ENCODE results near the gene CNOT6L. TPM values are rescaled to one million over a fixed set of nuclear protein-coding genes. Genes with fewer than 3 reads are reported as not detected.

CNOT6L gene
- total and polyA plus RNA-seq, 4 donors, result 4.4 to 17.7 (median 10.5) TPM

DNA sequence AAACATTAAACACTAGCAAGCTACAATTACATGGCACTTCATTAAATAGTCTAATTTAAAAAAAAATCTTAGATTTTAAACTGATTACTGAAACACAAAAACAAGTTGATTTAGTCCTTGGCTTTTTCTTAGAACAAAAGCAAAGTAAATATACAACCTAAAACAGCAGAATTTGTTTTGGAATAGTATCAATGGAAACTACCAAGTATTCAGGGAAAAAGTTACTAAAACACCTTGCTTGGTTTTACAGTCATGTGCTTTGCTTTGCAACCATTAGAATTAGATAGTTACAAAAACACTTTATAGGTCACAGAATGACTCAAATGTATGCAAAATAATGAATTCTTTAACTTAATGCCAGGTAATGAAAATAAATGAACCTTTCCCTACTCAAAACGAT is 105.3 kb downstream of the CNOT6L start (continued):
- no peak for TF ChIP-seq JUND (IDR thresholded peaks at IDR 0.05)
- TF ChIP-seq, protein P1, sequence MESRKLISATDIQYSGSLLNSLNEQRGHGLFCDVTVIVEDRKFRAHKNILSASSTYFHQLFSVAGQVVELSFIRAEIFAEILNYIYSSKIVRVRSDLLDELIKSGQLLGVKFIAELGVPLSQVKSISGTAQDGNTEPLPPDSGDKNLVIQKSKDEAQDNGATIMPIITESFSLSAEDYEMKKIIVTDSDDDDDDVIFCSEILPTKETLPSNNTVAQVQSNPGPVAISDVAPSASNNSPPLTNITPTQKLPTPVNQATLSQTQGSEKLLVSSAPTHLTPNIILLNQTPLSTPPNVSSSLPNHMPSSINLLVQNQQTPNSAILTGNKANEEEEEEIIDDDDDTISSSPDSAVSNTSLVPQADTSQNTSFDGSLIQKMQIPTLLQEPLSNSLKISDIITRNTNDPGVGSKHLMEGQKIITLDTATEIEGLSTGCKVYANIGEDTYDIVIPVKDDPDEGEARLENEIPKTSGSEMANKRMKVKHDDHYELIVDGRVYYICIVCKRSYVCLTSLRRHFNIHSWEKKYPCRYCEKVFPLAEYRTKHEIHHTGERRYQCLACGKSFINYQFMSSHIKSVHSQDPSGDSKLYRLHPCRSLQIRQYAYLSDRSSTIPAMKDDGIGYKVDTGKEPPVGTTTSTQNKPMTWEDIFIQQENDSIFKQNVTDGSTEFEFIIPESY (IDR thresholded peaks at IDR 0.05), result no peak

DNA sequence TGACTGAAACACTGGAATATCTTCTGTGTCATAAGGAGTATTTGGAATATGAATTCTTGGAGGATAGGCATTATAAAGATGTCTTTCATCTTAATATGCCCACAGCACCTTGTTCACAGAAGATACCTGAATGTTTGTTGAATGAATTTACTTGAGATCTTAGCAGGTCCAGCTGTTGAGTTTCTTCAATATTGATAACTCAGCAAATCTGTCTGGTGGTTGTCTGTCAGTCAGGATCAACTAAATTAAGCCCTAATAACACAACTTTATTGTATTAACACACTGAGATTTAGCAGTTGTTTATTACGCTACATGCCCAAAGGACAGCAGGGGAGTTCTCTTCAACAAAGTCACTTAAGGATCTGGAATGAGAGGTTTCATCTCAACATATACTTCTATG is 106.5 kb downstream of the CNOT6L start:
- WGBS, result 99% methylated on average over 1 of the region's 1 CpG
- Histone ChIP-seq H3K4me1 (ENCODE audit: control insufficient read depth in 4 of 4, insufficient read depth in 4 of 4, low read length in 3 of 4) (peaks cover 0 to 8% (median 0%) of the 10 kb centered on the region in 4 donors), H3K4me3 (ENCODE audit: low read depth in 1 of 3, low read length in 3 of 3) (no peak overlapping the region), H3K36me3 (ENCODE audit: control insufficient read depth in 4 of 4, insufficient read depth in 3 of 4, low read depth in 1 of 4, low read length in 3 of 4) (peaks cover 0 to 2% (median 1%) of the 10 kb centered on the region in 4 donors), H3K9me3 (ENCODE audit: control insufficient read depth in 4 of 4, low read length in 3 of 4) (no peaks in the 10 kb centered on the region), H3K27ac (ENCODE audit: low read depth in 1 of 2, low read length in 2 of 2) (no peak overlapping the region), H3K9ac (ENCODE audit: low read depth in 1 of 2, low read length in 2 of 2) (no peak overlapping the region), H3K27me3 (ENCODE audit: control insufficient read depth in 4 of 4, insufficient read depth in 4 of 4, low read length in 3 of 4) (no peaks in the 10 kb centered on the region)
- no peak for DNase-seq (ENCODE audit: low spot score)
- no peak for TF ChIP-seq JUND (IDR thresholded peaks at IDR 0.05)

- Histone ChIP-seq H3K9ac (ENCODE audit: low read depth in 1 of 2, low read length in 2 of 2) (no peak overlapping the region), H3K9me3 (ENCODE audit: control insufficient read depth in 4 of 4, low read length in 3 of 4) (no peaks in the 10 kb centered on the region), H3K27ac (ENCODE audit: low read depth in 1 of 2, low read length in 2 of 2) (no peak overlapping the region), H3K4me3 (ENCODE audit: low read depth in 1 of 3, low read length in 3 of 3) (no peak overlapping the region), H3K27me3 (ENCODE audit: control insufficient read depth in 4 of 4, insufficient read depth in 4 of 4, low read length in 3 of 4) (no peaks in the 10 kb centered on the region), H3K36me3 (ENCODE audit: control insufficient read depth in 4 of 4, insufficient read depth in 3 of 4, low read depth in 1 of 4, low read length in 3 of 4) (no peaks in the 10 kb centered on the region), H3K4me1 (ENCODE audit: control insufficient read depth in 4 of 4, insufficient read depth in 4 of 4, low read length in 3 of 4) (peaks cover 0 to 8% (median 0%) of the 10 kb centered on the region in 4 donors)
- 89% methylated on average over 1 of the region's 1 CpG for WGBS
- DNase-seq (ENCODE audit: low spot score), result no peak
- no peak for TF ChIP-seq SP1 (IDR thresholded peaks at IDR 0.05)
- no peak for TF ChIP-seq RAD21 (IDR thresholded peaks at IDR 0.05)
- TF ChIP-seq, protein P1 (IDR thresholded peaks at IDR 0.05), result no peak
- TF ChIP-seq HNF4G (IDR thresholded peaks at IDR 0.05), result no peak
- no peak for TF ChIP-seq NR2F2 (IDR thresholded peaks at IDR 0.05)
- no peak for TF ChIP-seq RXRA (IDR thresholded peaks at IDR 0.05)
- TF ChIP-seq, protein P2, sequence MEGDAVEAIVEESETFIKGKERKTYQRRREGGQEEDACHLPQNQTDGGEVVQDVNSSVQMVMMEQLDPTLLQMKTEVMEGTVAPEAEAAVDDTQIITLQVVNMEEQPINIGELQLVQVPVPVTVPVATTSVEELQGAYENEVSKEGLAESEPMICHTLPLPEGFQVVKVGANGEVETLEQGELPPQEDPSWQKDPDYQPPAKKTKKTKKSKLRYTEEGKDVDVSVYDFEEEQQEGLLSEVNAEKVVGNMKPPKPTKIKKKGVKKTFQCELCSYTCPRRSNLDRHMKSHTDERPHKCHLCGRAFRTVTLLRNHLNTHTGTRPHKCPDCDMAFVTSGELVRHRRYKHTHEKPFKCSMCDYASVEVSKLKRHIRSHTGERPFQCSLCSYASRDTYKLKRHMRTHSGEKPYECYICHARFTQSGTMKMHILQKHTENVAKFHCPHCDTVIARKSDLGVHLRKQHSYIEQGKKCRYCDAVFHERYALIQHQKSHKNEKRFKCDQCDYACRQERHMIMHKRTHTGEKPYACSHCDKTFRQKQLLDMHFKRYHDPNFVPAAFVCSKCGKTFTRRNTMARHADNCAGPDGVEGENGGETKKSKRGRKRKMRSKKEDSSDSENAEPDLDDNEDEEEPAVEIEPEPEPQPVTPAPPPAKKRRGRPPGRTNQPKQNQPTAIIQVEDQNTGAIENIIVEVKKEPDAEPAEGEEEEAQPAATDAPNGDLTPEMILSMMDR (IDR thresholded peaks at IDR 0.05; ENCODE audit: low read depth, low read length, missing input control), result no peak
- TF ChIP-seq MAX (IDR thresholded peaks at IDR 0.05), result no peak
- no peak for TF ChIP-seq FOXA1 (IDR thresholded peaks at IDR 0.05)
- no peak for TF ChIP-seq HNF4A (conservative IDR thresholded peaks at IDR 0.05)
- TF ChIP-seq TAF1 (conservative IDR thresholded peaks at IDR 0.05), result no peak
- TF ChIP-seq JUND (IDR thresholded peaks at IDR 0.05), result no peak
- no peak for TF ChIP-seq FOXA2 (IDR thresholded peaks at IDR 0.05)
- no peak for TF ChIP-seq GABPA (IDR thresholded peaks at IDR 0.05 in 1 of 2, conservative IDR thresholded peaks at IDR 0.05 in 1 of 2)
- no peak for TF ChIP-seq REST (IDR thresholded peaks at IDR 0.05)
- no peak for TF ChIP-seq EGR1 (IDR thresholded peaks at IDR 0.05; ENCODE audit: low read depth in 2 of 2)
- no peak for TF ChIP-seq YY1 (IDR thresholded peaks at IDR 0.05)
- TF ChIP-seq, protein P3, sequence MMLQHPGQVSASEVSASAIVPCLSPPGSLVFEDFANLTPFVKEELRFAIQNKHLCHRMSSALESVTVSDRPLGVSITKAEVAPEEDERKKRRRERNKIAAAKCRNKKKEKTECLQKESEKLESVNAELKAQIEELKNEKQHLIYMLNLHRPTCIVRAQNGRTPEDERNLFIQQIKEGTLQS (IDR thresholded peaks at IDR 0.05), result no peak
Measured at GRCh38 chr4:77711469-77711868, 107.7 kb downstream of the CNOT6L start.

All from liver (tissue), 9 donors.